DND-41 (cell line): ENCODE data around the gene CMC2.

Experiments
- ATAC-seq: fragments of 200-7000 bp; cut with Tn5 transposase; 3 replicates; pipeline ENCODE4 v1.9.1; 2021; ENCODE audit warnings: low read depth; ENCODE audit not compliant: insufficient read depth
- DNase-seq: peaks from one replicate; pipeline ENCODE4 v3.0.0-alpha.2; 2020
- H2AFZ ChIP-seq: 2 replicates; pipeline ENCODE4 v1.6.0; 2012; ENCODE audit warnings: low read depth, low read length
- H3K27ac ChIP-seq: 2 replicates; pipeline ENCODE4 v1.5.1; 2012; ENCODE audit warnings: low read length, inconsistent platforms
- H3K27me3 ChIP-seq: fragments of 200-600 bp; sonication (generic); 2 replicates; pipeline ENCODE4 v1.6.0; 2012; ENCODE audit warnings: low read length, mild to moderate bottlenecking, inconsistent platforms; ENCODE audit not compliant: insufficient read depth, poor library complexity
- H3K36me3 ChIP-seq: 2 replicates; pipeline ENCODE4 v1.5.1; 2012; ENCODE audit warnings: low read length, inconsistent platforms; ENCODE audit not compliant: insufficient read depth
- H3K4me1 ChIP-seq: 2 replicates; pipeline ENCODE4 v1.5.1; 2012; ENCODE audit warnings: mild to moderate bottlenecking, low read length; ENCODE audit not compliant: insufficient read depth
- H3K4me2 ChIP-seq: 2 replicates; pipeline ENCODE4 v1.6.0; 2012; ENCODE audit warnings: mild to moderate bottlenecking, moderate library complexity, low read length, inconsistent platforms; ENCODE audit not compliant: insufficient read depth
- H3K4me3 ChIP-seq, 2 experiments: fragments of 200-600 bp in 1 of 2; shearing (Covaris generic) in 1 of 2; 2 replicates each; pipeline ENCODE4 v1.5.1; 2012 to 2016; ENCODE audit warnings: inconsistent platforms in 2 of 2, low read length in 2 of 2, mild to moderate bottlenecking in 2 of 2, low read depth in 1 of 2, moderate library complexity in 1 of 2
- H3K79me2 ChIP-seq: 2 replicates; pipeline ENCODE4 v1.6.0; 2012; ENCODE audit warnings: low read length, inconsistent platforms; ENCODE audit not compliant: insufficient read depth
- H3K9ac ChIP-seq: 2 replicates; pipeline ENCODE4 v1.6.0; 2012; ENCODE audit warnings: low read depth, mild to moderate bottlenecking, inconsistent platforms, low read length, moderate library complexity
- H3K9me3 ChIP-seq: 2 replicates; pipeline ENCODE4 v1.5.1; 2012; ENCODE audit warnings: low read length, moderate library complexity, mild to moderate bottlenecking, inconsistent platforms; ENCODE audit not compliant: insufficient read depth, severe bottlenecking
- H4K20me1 ChIP-seq: 2 replicates; pipeline ENCODE4 v1.6.0; 2012; ENCODE audit warnings: low read length; ENCODE audit not compliant: insufficient read depth
- CTCF ChIP-seq: IDR thresholded peaks from 2 replicates; pipeline ENCODE4 v1.5.1; 2012; ENCODE audit warnings: borderline replicate concordance, low read length, moderate library complexity, mild to moderate bottlenecking; ENCODE audit not compliant: poor library complexity, severe bottlenecking; ENCODE audit errors: extremely low read depth
- EZH2 ChIP-seq: IDR thresholded peaks from 3 replicates; pipeline ENCODE4 v1.6.1; 2012; ENCODE audit warnings: borderline replicate concordance, low read depth, mild to moderate bottlenecking, moderate library complexity, low read length, inconsistent platforms; ENCODE audit not compliant: severe bottlenecking

Gene CMC2

DNA sequence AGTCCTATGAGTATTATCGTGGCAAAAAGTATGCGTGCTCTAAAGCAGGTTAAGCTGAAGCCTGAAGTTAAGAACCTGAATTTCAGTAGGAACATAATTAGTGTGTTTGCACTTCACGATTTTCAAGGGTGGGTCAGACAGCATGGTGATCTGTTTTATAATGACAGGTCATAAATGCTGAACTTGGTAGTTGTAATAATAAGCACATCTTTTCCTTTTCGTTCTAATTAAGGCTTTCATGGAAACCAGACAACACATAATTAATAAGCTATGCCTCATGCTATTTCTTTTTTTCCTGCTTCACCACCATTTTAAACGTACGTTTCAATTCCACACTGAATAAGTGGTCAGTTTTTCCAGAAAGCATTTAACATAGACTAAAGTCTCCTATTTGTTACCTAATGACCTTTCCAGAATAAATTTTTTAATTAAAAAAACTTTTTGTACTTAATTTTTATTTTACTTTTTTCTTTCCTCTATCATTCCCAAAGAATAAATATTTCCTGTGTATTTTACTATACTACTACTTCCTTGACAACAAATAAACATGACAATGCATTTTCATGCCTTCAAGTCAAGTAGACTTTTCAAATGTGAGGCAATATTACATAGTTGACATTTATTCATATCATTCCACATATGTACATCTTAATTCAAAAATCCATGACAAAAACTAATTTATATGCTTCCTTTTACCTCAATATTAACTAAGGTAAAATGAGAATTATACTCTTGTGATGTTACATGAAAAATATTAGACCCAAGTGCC, 22.4 kb downstream of the CMC2 start:
- Histone ChIP-seq H3K4me2 (no peak overlapping the region), H3K9ac (no peak overlapping the region), H3K27me3 (no peaks in the 10 kb centered on the region), H2AFZ (no peak overlapping the region), H3K4me1 (no peaks in the 10 kb centered on the region), H3K36me3 (peaks cover 27% of the 10 kb centered on the region), H3K9me3 (no peaks in the 10 kb centered on the region), H4K20me1 (peaks cover 23% of the 10 kb centered on the region; the same call in 1 of the 2 replicates), H3K79me2 (peaks cover 75% of the 10 kb centered on the region), H3K4me3 (no peak overlapping the region), H3K27ac (no peak overlapping the region)
- TF ChIP-seq CTCF (no peak), EZH2 (no peak)
- no peak for DNase-seq
- no peak for ATAC-seq

- peaks cover 59% of the 10 kb centered on the region for H3K79me2 ChIP-seq
- no peaks in the 10 kb centered on the region for H3K9me3 ChIP-seq
- ATAC-seq: no peak
- peaks cover 15% of the 10 kb centered on the region; the same call in 1 of the 2 replicates for H4K20me1 ChIP-seq
- H3K9ac ChIP-seq: no peak overlapping the region
- H3K4me2 ChIP-seq: no peak overlapping the region
- peaks cover 31% of the 10 kb centered on the region for H3K36me3 ChIP-seq
- no peak overlapping the region for H3K4me3 ChIP-seq
- TF ChIP-seq CTCF (no peak), EZH2 (no peak)
- H3K4me1 ChIP-seq: no peaks in the 10 kb centered on the region
- no peak overlapping the region for H2AFZ ChIP-seq
- H3K27me3 ChIP-seq: no peaks in the 10 kb centered on the region
- no peak overlapping the region for H3K27ac ChIP-seq
- DNase-seq: no peak
Measured at GRCh38 chr16:80982646-80983045, 24.0 kb downstream of the CMC2 start.

GRCh38 chr16:80981103-80981502, 25.6 kb downstream of the CMC2 start:
- ATAC-seq: no peak
- H3K4me2 ChIP-seq: no peak overlapping the region
- H3K27me3 ChIP-seq: no peaks in the 10 kb centered on the region
- no peaks in the 10 kb centered on the region for H3K4me1 ChIP-seq
- H2AFZ ChIP-seq: no peak overlapping the region
- no peak overlapping the region for H3K27ac ChIP-seq
- peaks cover 8% of the 10 kb centered on the region for H4K20me1 ChIP-seq
- no peak for DNase-seq
- TF ChIP-seq EZH2 (no peak), CTCF (no peak)
- H3K36me3 ChIP-seq: peaks cover 43% of the 10 kb centered on the region
- H3K79me2 ChIP-seq: peaks cover 47% of the 10 kb centered on the region
- H3K4me3 ChIP-seq: no peak overlapping the region
- H3K9me3 ChIP-seq: no peaks in the 10 kb centered on the region
- H3K9ac ChIP-seq: no peak overlapping the region
